Astrocyte (in vitro differentiated cells and primary cell): ENCODE results near the gene CCDC74B.
"Not testable (repeated sequence)": the region's sequence is repeated elsewhere in the genome, so short reads cannot be mapped to it uniquely, and the experiment has no call there.

ENCODE experiments used
- EZH2 ChIP-seq: IDR thresholded peaks from 2 replicates; pipeline ENCODE4 v1.6.1; 2012; ENCODE audit warnings: mild to moderate bottlenecking, low read length, inconsistent platforms; ENCODE audit not compliant: insufficient read depth
- TF ChIP-seq, protein P1 (sequence below): IDR thresholded peaks from 2 replicates; pipeline ENCODE4 v1.5.1; 2011; ENCODE audit warnings: low read depth, mild to moderate bottlenecking, inconsistent platforms, low read length, moderate library complexity; ENCODE audit not compliant: insufficient read depth

DNA sequence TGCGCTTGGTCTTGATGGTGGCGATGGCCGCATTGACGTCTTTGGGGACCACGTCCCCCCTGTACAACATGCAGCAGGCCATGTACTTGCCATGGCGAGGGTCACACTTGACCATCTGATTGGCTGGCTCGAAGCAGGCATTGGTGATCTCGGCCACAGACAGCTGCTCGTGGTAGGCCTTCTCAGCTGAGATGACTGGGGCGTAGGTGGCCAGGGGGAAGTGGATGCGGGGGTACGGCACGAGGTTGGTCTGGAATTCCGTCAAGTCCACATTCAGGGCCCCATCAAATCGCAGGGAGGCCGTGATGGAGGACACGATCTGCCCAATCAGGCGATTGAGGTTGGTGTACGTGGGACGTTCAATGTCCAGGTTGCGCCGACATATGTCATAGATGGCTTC lies 48.9 kb upstream of the CCDC74B start:
- TF ChIP-seq, protein P1, sequence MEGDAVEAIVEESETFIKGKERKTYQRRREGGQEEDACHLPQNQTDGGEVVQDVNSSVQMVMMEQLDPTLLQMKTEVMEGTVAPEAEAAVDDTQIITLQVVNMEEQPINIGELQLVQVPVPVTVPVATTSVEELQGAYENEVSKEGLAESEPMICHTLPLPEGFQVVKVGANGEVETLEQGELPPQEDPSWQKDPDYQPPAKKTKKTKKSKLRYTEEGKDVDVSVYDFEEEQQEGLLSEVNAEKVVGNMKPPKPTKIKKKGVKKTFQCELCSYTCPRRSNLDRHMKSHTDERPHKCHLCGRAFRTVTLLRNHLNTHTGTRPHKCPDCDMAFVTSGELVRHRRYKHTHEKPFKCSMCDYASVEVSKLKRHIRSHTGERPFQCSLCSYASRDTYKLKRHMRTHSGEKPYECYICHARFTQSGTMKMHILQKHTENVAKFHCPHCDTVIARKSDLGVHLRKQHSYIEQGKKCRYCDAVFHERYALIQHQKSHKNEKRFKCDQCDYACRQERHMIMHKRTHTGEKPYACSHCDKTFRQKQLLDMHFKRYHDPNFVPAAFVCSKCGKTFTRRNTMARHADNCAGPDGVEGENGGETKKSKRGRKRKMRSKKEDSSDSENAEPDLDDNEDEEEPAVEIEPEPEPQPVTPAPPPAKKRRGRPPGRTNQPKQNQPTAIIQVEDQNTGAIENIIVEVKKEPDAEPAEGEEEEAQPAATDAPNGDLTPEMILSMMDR: not testable (repeated sequence)
- TF ChIP-seq EZH2: not testable (repeated sequence)
